ENCODE measurements around the gene C1S. TPM values are rescaled to one million over a fixed set of nuclear protein-coding genes. Genes with fewer than 3 reads are reported as not detected.

The C1S gene
- total and polyA plus RNA-seq, 9 of the 15 experiments (the other 6 are each of a cell fraction or from before 2014, with no cell fraction given): 0.08 to 0.84 (median 0.27) TPM

GRCh38 chr12:7017870-7018349, 42.6 kb upstream of the C1S start (continued):
- TF ChIP-seq CC2D1A (IDR thresholded peaks at IDR 0.05): no peak
- TF ChIP-seq MAFG (tag; conservative IDR thresholded peaks at IDR 0.05): no peak
- no peak for TF ChIP-seq POLR3A (IDR thresholded peaks at IDR 0.05; ENCODE audit: borderline replicate concordance, extremely low read depth, insufficient read depth, insufficient read length)
- TF ChIP-seq, protein P1, sequence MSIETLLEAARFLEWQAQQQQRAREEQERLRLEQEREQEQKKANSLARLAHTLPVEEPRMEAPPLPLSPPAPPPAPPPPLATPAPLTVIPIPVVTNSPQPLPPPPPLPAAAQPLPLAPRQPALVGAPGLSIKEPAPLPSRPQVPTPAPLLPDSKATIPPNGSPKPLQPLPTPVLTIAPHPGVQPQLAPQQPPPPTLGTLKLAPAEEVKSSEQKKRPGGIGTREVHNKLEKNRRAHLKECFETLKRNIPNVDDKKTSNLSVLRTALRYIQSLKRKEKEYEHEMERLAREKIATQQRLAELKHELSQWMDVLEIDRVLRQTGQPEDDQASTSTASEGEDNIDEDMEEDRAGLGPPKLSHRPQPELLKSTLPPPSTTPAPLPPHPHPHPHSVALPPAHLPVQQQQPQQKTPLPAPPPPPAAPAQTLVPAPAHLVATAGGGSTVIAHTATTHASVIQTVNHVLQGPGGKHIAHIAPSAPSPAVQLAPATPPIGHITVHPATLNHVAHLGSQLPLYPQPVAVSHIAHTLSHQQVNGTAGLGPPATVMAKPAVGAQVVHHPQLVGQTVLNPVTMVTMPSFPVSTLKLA (conservative IDR thresholded peaks at IDR 0.05): 0 out of 4 replicates have a peak, but pooled peaks of 1 of the 2 experiments have one; percentile 36
- no peak for TF ChIP-seq BRF1 (IDR thresholded peaks at IDR 0.05; ENCODE audit: borderline replicate concordance, extremely low read depth, insufficient read length)
- no peak for TF ChIP-seq YBX1 (IDR thresholded peaks at IDR 0.05)
- TF ChIP-seq ZNF445 (CRISPR knock-in tag; IDR thresholded peaks at IDR 0.05; ENCODE audit: low read depth): no peak
- TF ChIP-seq ZNF707 (CRISPR knock-in tag; conservative IDR thresholded peaks at IDR 0.05): no peak
- TF ChIP-seq ZNF830 (CRISPR knock-in tag; IDR thresholded peaks at IDR 0.05): no peak
- no peak for TF ChIP-seq SUPT5H (IDR thresholded peaks at IDR 0.05)

Data from K562 (cell line).